ENCODE measurements around the gene WDR62.
"Not testable (repeated sequence)": the region's sequence is repeated elsewhere in the genome, so short reads cannot be mapped to it uniquely, and the experiment has no call there.

The WDR62 gene

GRCh38 chr19:36131221-36131620, 76.5 kb downstream of the WDR62 start:
- H3K9me3 ChIP-seq (ENCODE audit: control insufficient read depth, insufficient read depth, low read depth, low read length); H3K4me3 ChIP-seq (ENCODE audit: low read depth, low read length); H3K9ac ChIP-seq (ENCODE audit: low read length); H3K4me1 ChIP-seq (ENCODE audit: control insufficient read depth, insufficient read depth, low read length); H3K27ac ChIP-seq (ENCODE audit: low read depth, low read length); H3K27me3 ChIP-seq (ENCODE audit: control insufficient read depth, insufficient read depth, low read length); H3K36me3 ChIP-seq (ENCODE audit: control insufficient read depth, insufficient read depth, low read length): not testable (repeated sequence)

DNA sequence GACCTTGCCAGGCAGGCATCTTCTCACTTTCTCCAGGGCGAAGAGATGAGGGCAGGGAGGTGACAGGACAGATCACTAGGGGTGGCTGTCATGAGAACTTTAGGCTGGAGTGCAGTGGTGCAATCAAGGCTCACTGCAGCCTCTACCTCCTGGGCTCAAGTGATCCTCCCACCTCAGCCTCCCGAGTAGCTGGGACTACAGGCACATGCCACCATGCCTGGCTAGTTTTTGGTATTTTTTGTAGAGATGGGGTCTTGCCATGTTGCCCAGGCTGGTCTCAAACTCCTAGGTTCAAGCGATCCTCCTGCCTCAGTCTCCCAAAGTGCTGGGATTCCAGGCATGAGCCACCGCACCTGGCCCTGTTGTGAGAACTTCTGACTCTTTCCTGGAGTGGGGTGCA, 80.2 kb downstream of the WDR62 start:
- H3K27me3 ChIP-seq (ENCODE audit: control insufficient read depth, insufficient read depth, low read length); H3K4me1 ChIP-seq (ENCODE audit: control insufficient read depth, insufficient read depth, low read length); H3K9ac ChIP-seq (ENCODE audit: low read length); H3K27ac ChIP-seq (ENCODE audit: low read depth, low read length); H3K4me3 ChIP-seq (ENCODE audit: low read depth, low read length); H3K9me3 ChIP-seq (ENCODE audit: control insufficient read depth, insufficient read depth, low read depth, low read length); H3K36me3 ChIP-seq (ENCODE audit: control insufficient read depth, insufficient read depth, low read length): not testable (repeated sequence)

DNA sequence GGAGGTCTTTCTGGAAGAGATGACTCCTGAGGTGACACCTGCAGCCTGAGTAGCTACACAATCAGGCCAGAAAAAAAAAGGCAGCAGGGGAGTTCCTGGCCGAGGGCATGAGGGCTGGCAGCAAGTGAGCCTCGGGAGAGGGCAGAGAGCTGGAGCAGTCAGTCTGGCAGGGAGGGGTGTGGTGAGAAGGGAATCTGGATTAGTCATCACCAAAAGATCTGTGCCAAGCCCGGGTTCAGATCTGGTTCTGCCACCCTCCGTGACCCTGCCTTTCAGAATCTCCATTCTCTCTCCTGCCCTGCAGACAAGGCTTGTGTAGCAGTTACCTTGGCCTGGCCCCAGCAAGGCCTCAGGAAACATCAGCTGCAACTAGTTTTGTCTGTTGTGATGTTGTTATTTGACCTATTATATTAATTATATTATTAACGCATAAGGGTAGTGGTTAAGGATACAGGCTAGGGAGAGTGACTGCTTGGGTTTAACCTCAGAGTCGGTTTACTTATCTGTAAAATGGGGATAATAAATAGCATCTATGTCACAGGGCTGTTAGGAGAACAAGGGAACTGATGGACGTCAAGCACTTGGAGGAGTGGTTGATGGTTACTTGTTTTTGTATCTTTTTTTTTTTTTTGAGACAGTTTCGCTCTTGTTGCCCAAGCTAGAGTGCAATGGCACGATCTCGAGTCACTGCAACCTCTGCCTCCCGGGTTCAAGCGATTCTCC, 82.4 kb downstream of the WDR62 start:
- Histone ChIP-seq H3K4me1 (ENCODE audit: control insufficient read depth, insufficient read depth, low read length) (peaks cover 8% of the 10 kb centered on the region), H3K27me3 (ENCODE audit: control insufficient read depth, insufficient read depth, low read length) (no peaks in the 10 kb centered on the region), H3K36me3 (ENCODE audit: control insufficient read depth, insufficient read depth, low read length) (peaks cover 6% of the 10 kb centered on the region; the same call in 1 of the 2 replicates), H3K27ac (ENCODE audit: low read depth, low read length) (no peak overlapping the region), H3K9me3 (ENCODE audit: control insufficient read depth, insufficient read depth, low read depth, low read length) (no peaks in the 10 kb centered on the region), H3K4me3 (ENCODE audit: low read depth, low read length) (no peak overlapping the region), H3K9ac (ENCODE audit: low read length) (no peak overlapping the region)

GRCh38 chr19:36139120-36139472, 84.4 kb downstream of the WDR62 start:
- Histone ChIP-seq H3K36me3 (ENCODE audit: control insufficient read depth, insufficient read depth, low read length) (peaks cover 18% of the 10 kb centered on the region), H3K27me3 (ENCODE audit: control insufficient read depth, insufficient read depth, low read length) (no peaks in the 10 kb centered on the region), H3K4me1 (ENCODE audit: control insufficient read depth, insufficient read depth, low read length) (peaks cover 8% of the 10 kb centered on the region), H3K27ac (ENCODE audit: low read depth, low read length) (no peak overlapping the region), H3K4me3 (ENCODE audit: low read depth, low read length) (peak overlapping the region; percentile 95), H3K9me3 (ENCODE audit: control insufficient read depth, insufficient read depth, low read depth, low read length) (no peaks in the 10 kb centered on the region), H3K9ac (ENCODE audit: low read length) (peak overlapping the region; percentile 87)

GRCh38 chr19:36139473-36140303, 85.0 kb downstream of the WDR62 start, which contains the start of gene CAPNS1:
TSS of gene CAPNS1 (plus strand) at chr19:36140066. CDS start at chr19:36141012, 946 bp downstream.
- H3K4me3 ChIP-seq (ENCODE audit: low read depth, low read length): peak within 1 kb of the TSS; percentile 95
- peak within 1 kb of the TSS; percentile 88 for H3K27ac ChIP-seq (ENCODE audit: low read depth, low read length)
- H3K4me1 ChIP-seq (ENCODE audit: control insufficient read depth, insufficient read depth, low read length): peaks cover 8% of the 10 kb centered on the region
- H3K27me3 ChIP-seq (ENCODE audit: control insufficient read depth, insufficient read depth, low read length): no peaks in the 10 kb centered on the region
- H3K9ac ChIP-seq (ENCODE audit: low read length): peak within 1 kb of the TSS; percentile 95
- peaks cover 24% of the 10 kb centered on the region for H3K36me3 ChIP-seq (ENCODE audit: control insufficient read depth, insufficient read depth, low read length)
- H3K9me3 ChIP-seq (ENCODE audit: control insufficient read depth, insufficient read depth, low read depth, low read length): no peaks in the 10 kb centered on the region

- Histone ChIP-seq H3K9me3 (ENCODE audit: control insufficient read depth, insufficient read depth, low read depth, low read length) (no peaks in the 10 kb centered on the region), H3K36me3 (ENCODE audit: control insufficient read depth, insufficient read depth, low read length) (peaks cover 32% of the 10 kb centered on the region), H3K4me1 (ENCODE audit: control insufficient read depth, insufficient read depth, low read length) (peaks cover 8% of the 10 kb centered on the region), H3K9ac (ENCODE audit: low read length) (peak overlapping the region; percentile 95), H3K27me3 (ENCODE audit: control insufficient read depth, insufficient read depth, low read length) (no peaks in the 10 kb centered on the region), H3K27ac (ENCODE audit: low read depth, low read length) (peak overlapping the region; percentile 88), H3K4me3 (ENCODE audit: low read depth, low read length) (peak overlapping the region; percentile 95)
Measured at GRCh38 chr19:36140304-36141038, 85.8 kb downstream of the WDR62 start.

DNA sequence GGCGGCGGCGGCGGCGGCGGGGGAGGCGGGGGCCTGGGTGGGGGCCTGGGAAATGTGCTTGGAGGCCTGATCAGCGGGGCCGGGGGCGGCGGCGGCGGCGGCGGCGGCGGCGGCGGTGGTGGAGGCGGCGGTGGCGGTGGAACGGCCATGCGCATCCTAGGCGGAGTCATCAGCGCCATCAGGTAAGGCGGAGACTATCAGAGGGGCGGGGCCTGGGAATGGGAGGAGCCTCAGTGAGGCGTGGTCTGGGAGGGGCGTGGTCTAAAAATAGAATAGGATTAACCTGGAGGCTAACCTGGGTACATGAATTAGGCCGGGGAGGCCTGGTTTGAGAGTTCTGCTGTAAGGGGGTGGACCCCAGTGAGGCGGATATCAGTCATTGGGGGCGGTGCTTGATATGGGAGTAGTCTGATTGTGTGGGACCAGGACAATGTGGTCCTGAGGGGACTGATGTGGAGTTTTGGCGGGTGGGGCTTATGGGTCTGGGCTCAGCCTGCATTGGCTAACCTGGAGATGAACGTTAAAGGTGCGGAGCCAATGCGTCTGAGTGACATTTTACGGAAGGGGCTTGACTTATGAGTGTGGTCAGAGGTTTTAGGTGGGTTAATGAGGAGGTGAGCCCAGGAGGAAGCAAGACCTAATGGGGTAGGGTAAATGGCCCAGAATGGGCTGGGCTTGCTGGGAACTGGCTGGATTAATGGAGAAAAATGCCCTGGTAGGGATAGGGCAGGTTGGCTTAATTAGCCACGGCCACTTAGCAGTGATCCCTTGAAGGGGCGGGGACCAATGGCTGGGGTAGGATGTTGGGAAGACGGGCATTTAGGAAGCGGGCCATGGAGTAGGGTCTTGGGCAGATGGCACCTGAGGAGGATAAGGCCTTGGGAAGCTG, 86.6 kb downstream of the WDR62 start:
- no peak overlapping the region for H3K27ac ChIP-seq (ENCODE audit: low read depth, low read length)
- H3K36me3 ChIP-seq (ENCODE audit: control insufficient read depth, insufficient read depth, low read length): peaks cover 40% of the 10 kb centered on the region
- peaks cover 8% of the 10 kb centered on the region for H3K4me1 ChIP-seq (ENCODE audit: control insufficient read depth, insufficient read depth, low read length)
- H3K4me3 ChIP-seq (ENCODE audit: low read depth, low read length): peak overlapping the region; percentile 95
- H3K27me3 ChIP-seq (ENCODE audit: control insufficient read depth, insufficient read depth, low read length): no peaks in the 10 kb centered on the region
- no peaks in the 10 kb centered on the region for H3K9me3 ChIP-seq (ENCODE audit: control insufficient read depth, insufficient read depth, low read depth, low read length)
- peak overlapping the region; percentile 95 for H3K9ac ChIP-seq (ENCODE audit: low read length)

- peaks cover 47% of the 10 kb centered on the region for H3K36me3 ChIP-seq (ENCODE audit: control insufficient read depth, insufficient read depth, low read length)
- H3K4me1 ChIP-seq (ENCODE audit: control insufficient read depth, insufficient read depth, low read length): peaks cover 8% of the 10 kb centered on the region
- H3K9ac ChIP-seq (ENCODE audit: low read length): no peak overlapping the region
- no peak overlapping the region for H3K27ac ChIP-seq (ENCODE audit: low read depth, low read length)
- H3K9me3 ChIP-seq (ENCODE audit: control insufficient read depth, insufficient read depth, low read depth, low read length): no peaks in the 10 kb centered on the region
- H3K27me3 ChIP-seq (ENCODE audit: control insufficient read depth, insufficient read depth, low read length): no peaks in the 10 kb centered on the region
- peak overlapping the region; percentile 66 for H3K4me3 ChIP-seq (ENCODE audit: low read depth, low read length)
Measured at GRCh38 chr19:36142046-36142445, 87.3 kb downstream of the WDR62 start.

DNA sequence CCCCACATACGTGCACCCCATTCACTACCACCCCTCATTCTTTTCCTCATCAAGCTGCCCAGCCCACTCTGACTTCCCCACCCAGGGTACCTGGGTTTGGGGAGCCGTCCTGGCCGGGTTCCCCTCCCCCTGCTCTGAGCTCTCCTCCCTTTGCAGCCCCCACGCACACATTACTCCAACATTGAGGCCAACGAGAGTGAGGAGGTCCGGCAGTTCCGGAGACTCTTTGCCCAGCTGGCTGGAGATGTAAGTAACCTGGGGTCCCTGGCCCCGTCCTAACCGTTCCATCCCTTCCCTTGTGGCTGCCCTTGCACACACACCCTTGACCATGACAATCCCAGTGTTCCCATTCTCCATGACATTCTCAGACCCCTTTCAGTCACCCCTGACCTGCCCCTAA, 87.8 kb downstream of the WDR62 start:
- H3K4me1 ChIP-seq (ENCODE audit: control insufficient read depth, insufficient read depth, low read length): peaks cover 8% of the 10 kb centered on the region
- H3K9me3 ChIP-seq (ENCODE audit: control insufficient read depth, insufficient read depth, low read depth, low read length): no peaks in the 10 kb centered on the region
- peaks cover 51% of the 10 kb centered on the region for H3K36me3 ChIP-seq (ENCODE audit: control insufficient read depth, insufficient read depth, low read length)
- no peak overlapping the region for H3K27ac ChIP-seq (ENCODE audit: low read depth, low read length)
- H3K9ac ChIP-seq (ENCODE audit: low read length): no peak overlapping the region
- H3K27me3 ChIP-seq (ENCODE audit: control insufficient read depth, insufficient read depth, low read length): no peaks in the 10 kb centered on the region
- no peak overlapping the region for H3K4me3 ChIP-seq (ENCODE audit: low read depth, low read length)

DNA sequence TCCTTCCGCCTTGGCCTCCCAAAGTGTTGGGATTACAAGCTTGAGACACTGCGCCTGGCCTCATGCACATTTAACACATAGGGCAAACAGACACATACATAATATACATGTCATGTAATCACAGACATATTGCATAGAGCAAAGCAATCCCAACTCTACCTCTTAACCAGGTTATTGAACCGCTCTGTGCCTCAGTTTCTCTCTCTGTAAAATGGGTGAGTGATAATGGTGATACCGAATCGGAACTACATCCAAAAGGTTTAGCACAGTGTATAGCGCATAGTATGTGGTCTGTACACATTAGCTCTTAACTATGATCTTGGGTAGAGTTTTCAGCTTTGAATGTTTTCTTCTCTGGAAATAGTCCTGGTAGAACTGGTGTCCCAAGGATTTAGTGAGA, 89.9 kb downstream of the WDR62 start:
- Histone ChIP-seq H3K9me3 (ENCODE audit: control insufficient read depth, insufficient read depth, low read depth, low read length) (no peaks in the 10 kb centered on the region), H3K4me1 (ENCODE audit: control insufficient read depth, insufficient read depth, low read length) (peaks cover 8% of the 10 kb centered on the region), H3K27ac (ENCODE audit: low read depth, low read length) (no peak overlapping the region), H3K36me3 (ENCODE audit: control insufficient read depth, insufficient read depth, low read length) (peaks cover 68% of the 10 kb centered on the region), H3K27me3 (ENCODE audit: control insufficient read depth, insufficient read depth, low read length) (no peaks in the 10 kb centered on the region), H3K4me3 (ENCODE audit: low read depth, low read length) (no peak overlapping the region), H3K9ac (ENCODE audit: low read length) (no peak overlapping the region)
